ENCODE measurements around the gene BMPR1A.

BMPR1A gene

DNA sequence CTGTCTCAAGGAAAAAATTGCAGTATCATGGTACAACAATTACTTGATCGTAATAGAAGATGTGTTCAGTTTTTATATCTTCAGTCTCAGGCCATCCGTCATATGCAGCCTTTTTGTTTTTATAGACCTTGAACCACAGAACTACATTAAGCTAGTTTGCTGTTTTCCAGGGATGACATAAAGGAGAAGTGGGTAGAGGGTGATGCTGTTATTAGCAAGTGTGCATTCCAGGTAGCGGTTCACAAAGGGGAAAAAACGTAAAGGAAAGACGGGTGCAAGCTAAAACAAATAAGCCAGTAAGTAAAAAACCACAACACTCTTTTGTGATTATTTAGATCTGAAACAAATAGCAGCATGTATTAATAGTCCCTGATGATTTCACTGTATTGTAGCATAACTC lies 71.7 kb downstream of the BMPR1A start:
- H3K27ac ChIP-seq, result no peak overlapping the region
- TF ChIP-seq ZFX (IDR thresholded peaks at IDR 0.05), result no peak
- TF ChIP-seq, protein P1, sequence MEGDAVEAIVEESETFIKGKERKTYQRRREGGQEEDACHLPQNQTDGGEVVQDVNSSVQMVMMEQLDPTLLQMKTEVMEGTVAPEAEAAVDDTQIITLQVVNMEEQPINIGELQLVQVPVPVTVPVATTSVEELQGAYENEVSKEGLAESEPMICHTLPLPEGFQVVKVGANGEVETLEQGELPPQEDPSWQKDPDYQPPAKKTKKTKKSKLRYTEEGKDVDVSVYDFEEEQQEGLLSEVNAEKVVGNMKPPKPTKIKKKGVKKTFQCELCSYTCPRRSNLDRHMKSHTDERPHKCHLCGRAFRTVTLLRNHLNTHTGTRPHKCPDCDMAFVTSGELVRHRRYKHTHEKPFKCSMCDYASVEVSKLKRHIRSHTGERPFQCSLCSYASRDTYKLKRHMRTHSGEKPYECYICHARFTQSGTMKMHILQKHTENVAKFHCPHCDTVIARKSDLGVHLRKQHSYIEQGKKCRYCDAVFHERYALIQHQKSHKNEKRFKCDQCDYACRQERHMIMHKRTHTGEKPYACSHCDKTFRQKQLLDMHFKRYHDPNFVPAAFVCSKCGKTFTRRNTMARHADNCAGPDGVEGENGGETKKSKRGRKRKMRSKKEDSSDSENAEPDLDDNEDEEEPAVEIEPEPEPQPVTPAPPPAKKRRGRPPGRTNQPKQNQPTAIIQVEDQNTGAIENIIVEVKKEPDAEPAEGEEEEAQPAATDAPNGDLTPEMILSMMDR (conservative IDR thresholded peaks at IDR 0.05), result no peak

DNA sequence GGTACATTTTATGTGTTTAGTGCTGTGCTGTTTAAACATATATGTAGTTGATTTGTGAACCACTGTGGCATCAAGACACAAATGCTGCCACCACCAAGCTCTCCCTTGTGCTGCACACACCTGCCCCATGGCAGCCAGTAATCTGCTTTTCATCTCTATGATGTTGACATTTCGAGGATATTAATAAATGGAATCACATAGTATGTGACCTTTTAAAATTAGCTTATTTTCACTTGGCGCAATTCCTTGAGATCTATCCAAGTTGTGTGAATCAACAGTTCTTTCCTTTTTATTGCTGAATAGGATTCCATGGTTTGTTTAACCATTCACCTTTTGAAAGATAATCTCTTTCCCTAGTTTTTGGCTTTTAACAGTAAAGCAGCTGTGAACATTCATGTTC lies 73.1 kb downstream of the BMPR1A start:
- H3K27ac ChIP-seq, result peak overlapping the region; percentile 48; the same call in 1 of the 2 replicates
- TF ChIP-seq ZFX (IDR thresholded peaks at IDR 0.05), result no peak
- TF ChIP-seq, protein P1 (conservative IDR thresholded peaks at IDR 0.05), result no peak

DNA sequence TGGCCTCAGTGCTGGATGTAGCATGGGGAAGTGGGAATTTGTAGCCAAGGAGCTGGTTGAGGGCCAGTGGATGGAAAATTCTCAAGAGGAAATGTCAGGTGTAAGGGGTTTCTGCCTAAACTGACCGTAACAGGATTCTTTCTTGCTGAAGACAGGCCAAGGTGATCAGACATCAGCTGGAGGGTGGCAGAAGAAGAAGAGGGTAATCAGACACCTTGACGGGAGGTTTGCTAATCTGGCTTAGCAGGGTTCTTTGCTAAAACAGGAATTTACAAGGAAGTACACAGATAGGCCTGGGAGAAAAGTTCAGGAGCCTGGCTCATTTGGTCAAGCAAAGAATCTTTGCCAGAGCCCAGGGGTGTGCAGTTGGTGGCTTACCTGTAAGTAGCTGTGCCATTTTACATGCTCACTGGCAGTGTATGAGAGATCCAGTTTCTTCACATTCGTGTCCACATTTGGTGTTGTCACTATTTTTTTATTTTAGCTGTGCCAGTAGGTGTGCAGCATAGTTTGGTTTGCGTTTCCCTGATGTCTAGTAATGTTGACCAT lies 73.7 kb downstream of the BMPR1A start:
- TF ChIP-seq ZFX (IDR thresholded peaks at IDR 0.05), result no peak
- H3K27ac ChIP-seq, result peak overlapping the region; percentile 48; the same call in 1 of the 2 replicates

DNA sequence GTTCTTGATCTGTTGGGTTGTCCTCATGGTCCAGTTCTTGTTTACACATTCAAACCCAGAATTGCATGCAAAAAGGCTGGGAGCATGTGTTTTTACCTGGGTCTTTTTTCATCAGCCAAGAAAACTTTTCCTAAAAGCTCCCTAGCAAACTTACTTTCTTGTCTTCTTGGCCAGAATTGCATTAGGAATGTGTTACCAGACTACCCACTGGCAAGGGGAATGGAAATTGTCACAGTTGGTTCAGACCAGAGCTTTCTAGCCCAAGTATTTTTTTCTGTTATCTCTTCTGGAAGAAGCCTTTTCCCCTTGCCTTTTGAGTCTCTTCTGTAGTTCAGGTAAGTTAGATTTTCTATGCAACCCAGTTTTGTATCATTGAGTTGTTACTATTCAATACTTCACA lies 77.5 kb downstream of the BMPR1A start:
- no peak for TF ChIP-seq ZFX (IDR thresholded peaks at IDR 0.05)
- TF ChIP-seq, protein P1 (conservative IDR thresholded peaks at IDR 0.05), result no peak
- H3K27ac ChIP-seq, result no peak overlapping the region

DNA sequence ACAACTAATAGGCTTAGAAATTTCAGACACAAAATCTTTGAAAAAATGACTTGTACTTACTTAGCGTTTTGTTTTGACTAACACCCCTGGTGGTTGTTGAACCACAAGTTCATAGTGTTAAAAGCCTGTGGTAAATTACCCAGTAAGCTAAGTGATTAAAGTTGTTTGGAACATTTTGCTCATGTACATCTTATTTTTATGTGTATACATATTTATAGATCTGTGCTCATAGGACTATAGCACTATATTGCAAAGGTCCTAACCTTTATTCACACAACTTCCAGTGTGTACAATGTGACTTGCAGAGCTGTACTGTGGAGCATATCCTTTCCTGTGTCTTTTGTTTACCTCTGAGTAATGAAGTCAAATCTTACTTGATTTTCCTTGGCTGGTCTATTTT lies 79.6 kb downstream of the BMPR1A start:
- H3K27ac ChIP-seq, result no peak overlapping the region
- no peak for TF ChIP-seq ZFX (IDR thresholded peaks at IDR 0.05)
- TF ChIP-seq, protein P1 (conservative IDR thresholded peaks at IDR 0.05), result no peak

DNA sequence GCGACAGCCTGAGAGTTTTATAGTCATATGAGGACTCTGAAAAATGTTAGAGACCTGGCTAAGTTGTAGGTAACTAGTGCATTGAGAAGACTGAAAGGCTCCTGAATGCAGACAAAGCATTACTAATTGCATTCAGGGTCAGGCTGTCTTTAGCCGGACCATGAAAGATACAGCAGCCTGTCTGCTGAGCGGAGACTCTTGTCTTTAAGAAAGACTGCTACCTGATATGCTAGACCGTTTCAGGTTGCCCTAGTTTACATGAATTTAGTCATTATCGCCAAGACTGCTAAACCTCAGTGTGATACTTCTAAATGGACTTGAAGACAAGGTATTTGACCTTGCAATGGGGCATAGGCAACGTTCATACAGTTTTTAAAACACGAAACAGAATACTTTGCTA lies 81.2 kb downstream of the BMPR1A start:
- no peak overlapping the region for H3K27ac ChIP-seq

DNA sequence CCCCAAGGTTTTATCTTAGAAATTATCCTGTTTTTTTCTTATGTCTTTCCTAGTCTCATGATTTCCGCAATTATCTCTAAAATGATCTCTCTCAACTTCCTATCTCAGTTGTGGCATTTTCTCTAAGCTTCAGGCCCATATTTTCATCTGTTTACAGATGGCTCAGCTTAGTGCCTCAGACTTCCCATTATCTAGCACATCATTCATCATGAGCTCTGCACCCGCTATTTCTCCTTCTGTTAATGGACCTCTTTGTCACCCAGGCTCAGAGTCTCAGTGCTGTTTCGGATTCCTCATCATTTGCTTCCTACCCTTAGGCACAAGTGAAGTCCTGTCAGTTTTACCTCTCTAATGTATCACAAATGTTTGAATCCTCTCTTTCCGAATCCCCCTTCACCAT lies 84.1 kb downstream of the BMPR1A start:
- TF ChIP-seq, protein P1 (conservative IDR thresholded peaks at IDR 0.05), result no peak
- no peak for TF ChIP-seq ZFX (IDR thresholded peaks at IDR 0.05)
- H3K27ac ChIP-seq, result no peak overlapping the region

More for the DNA sequence above, 81.2 kb downstream of the BMPR1A start:
- TF ChIP-seq, protein P1 (conservative IDR thresholded peaks at IDR 0.05), result no peak
- no peak for TF ChIP-seq ZFX (IDR thresholded peaks at IDR 0.05)

DNA sequence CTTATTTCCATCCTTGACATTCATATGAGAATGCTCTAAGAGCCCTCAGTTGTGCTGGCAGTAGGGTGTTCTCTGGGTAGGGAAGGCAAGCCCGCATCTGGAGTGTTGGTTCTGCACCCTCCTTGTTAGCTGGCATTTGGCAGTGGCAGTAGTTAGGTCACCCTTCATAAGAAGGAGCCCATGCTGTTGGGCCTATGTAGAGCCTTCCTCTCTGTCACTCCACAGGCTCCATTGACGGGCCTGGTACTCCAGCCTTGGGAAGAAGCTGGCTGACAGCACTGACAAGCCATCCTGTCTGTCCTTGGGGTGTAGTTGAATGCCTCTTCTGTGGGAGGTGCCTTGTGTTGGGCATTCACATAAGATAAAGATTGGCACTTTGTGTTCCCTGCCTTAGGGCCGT lies 89.7 kb downstream of the BMPR1A start:
- no peak for TF ChIP-seq ZFX (IDR thresholded peaks at IDR 0.05)
- TF ChIP-seq, protein P1 (conservative IDR thresholded peaks at IDR 0.05), result no peak
- no peak overlapping the region for H3K27ac ChIP-seq

Data from C4-2B (cell line).